ENCODE data around the gene ART1. TPM values are rescaled to one million over a fixed set of nuclear protein-coding genes. Genes with fewer than 3 reads are reported as not detected.

The ART1 gene
- total RNA-seq, 1 donor from 2014 or later: not detected

Other genes starting within 250 kb of the ART1 start
- gene ART5, start 3.1 kb upstream of the ART1 start, total RNA-seq: 4.1 and 8.3 TPM in 2 replicates
- gene CHRNA10, start 26.3 kb downstream of the ART1 start, total RNA-seq: 1.5 and 2.1 TPM in 2 replicates
- 81.2 and 84.2 TPM in 2 replicates for gene NUP98, start 152.4 kb downstream of the ART1 start, total RNA-seq
- 22.4 and 22.5 TPM in 2 replicates for gene PGAP2, start 163.4 kb downstream of the ART1 start, total RNA-seq
- gene RHOG, start 195.8 kb downstream of the ART1 start, total RNA-seq: 54.5 and 54.7 TPM in 2 replicates
- gene STIM1, start 210.5 kb downstream of the ART1 start, total RNA-seq: 42.9 and 49.3 TPM in 2 replicates